ENCODE data around the gene VMP1.
"Not testable (repeated sequence)": the region's sequence is repeated elsewhere in the genome, so short reads cannot be mapped to it uniquely, and the experiment has no call there.

The VMP1 gene

GRCh38 chr17:59830007-59830630, 122.7 kb downstream of the VMP1 start:
- peak in 1 of 2 experiments; percentile 48 for DNase-seq
- TF ChIP-seq GATA1 (IDR thresholded peaks at IDR 0.05; ENCODE audit: low read depth, low read length) = no peak
- no peak for TF ChIP-seq POLR2A (IDR thresholded peaks at IDR 0.05; ENCODE audit: low read length)

- no peak for DNase-seq
- TF ChIP-seq GATA1 (IDR thresholded peaks at IDR 0.05; ENCODE audit: low read depth, low read length) (no peak), POLR2A (IDR thresholded peaks at IDR 0.05; ENCODE audit: low read length) (no peak)
Measured at GRCh38 chr17:59830846-59831486, 123.5 kb downstream of the VMP1 start.

DNA sequence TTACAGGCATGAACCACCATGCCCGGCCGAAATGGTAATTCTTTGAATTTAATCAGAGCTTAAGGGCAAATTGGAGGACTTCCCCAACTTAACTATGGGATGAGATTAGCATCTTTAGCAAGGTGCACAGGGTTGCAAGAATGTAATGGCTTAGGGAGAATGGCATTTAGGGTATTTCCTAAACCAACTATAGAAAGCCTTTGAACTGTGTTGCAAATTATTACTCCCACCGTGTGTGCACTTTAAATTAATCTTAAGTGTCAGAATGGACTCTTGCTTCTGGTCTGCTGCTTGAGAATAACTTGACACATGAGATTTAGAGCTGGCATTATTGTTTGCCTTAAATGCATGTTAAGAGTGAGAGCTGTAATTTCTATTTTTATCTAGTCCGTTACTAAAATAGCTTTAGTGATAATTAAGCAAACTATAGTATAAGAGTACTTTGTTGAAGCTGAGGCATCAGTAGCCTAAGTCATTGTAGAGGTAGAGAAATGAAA, 125.5 kb downstream of the VMP1 start:
- DNase-seq = no peak
- TF ChIP-seq POLR2A (IDR thresholded peaks at IDR 0.05; ENCODE audit: low read length) = no peak
- no peak for TF ChIP-seq GATA1 (IDR thresholded peaks at IDR 0.05; ENCODE audit: low read depth, low read length)

GRCh38 chr17:59837308-59838051, 130.0 kb downstream of the VMP1 start:
- TF ChIP-seq GATA1 (IDR thresholded peaks at IDR 0.05; ENCODE audit: low read depth, low read length) (no peak), POLR2A (IDR thresholded peaks at IDR 0.05; ENCODE audit: low read length) (peak; percentile 99)
- DNase-seq = peak; percentile 95 to 97

- DNase-seq = peak in 1 of 2 experiments; percentile 77
Measured at GRCh38 chr17:59838052-59838916, 130.8 kb downstream of the VMP1 start.

DNA sequence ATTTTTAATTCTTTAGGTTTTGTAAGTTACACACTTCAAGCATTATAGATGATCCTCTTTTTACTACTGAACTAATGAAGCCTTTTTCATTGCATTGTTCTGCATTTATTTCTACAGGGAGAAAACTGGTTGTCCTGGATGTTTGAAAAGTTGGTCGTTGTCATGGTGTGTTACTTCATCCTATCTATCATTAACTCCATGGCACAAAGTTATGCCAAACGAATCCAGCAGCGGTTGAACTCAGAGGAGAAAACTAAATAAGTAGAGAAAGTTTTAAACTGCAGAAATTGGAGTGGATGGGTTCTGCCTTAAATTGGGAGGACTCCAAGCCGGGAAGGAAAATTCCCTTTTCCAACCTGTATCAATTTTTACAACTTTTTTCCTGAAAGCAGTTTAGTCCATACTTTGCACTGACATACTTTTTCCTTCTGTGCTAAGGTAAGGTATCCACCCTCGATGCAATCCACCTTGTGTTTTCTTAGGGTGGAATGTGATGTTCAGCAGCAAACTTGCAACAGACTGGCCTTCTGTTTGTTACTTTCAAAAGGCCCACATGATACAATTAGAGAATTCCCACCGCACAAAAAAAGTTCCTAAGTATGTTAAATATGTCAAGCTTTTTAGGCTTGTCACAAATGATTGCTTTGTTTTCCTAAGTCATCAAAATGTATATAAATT, 132.3 kb downstream of the VMP1 start:
- DNase-seq = no peak
- no peak for TF ChIP-seq GATA1 (IDR thresholded peaks at IDR 0.05; ENCODE audit: low read depth, low read length)
- TF ChIP-seq POLR2A (IDR thresholded peaks at IDR 0.05; ENCODE audit: low read length) = peak; percentile 48

More at GRCh38 chr17:59838052-59838916, 130.8 kb downstream of the VMP1 start:
- TF ChIP-seq POLR2A (IDR thresholded peaks at IDR 0.05; ENCODE audit: low read length) (peak; percentile 86), GATA1 (IDR thresholded peaks at IDR 0.05; ENCODE audit: low read depth, low read length) (no peak)

DNA sequence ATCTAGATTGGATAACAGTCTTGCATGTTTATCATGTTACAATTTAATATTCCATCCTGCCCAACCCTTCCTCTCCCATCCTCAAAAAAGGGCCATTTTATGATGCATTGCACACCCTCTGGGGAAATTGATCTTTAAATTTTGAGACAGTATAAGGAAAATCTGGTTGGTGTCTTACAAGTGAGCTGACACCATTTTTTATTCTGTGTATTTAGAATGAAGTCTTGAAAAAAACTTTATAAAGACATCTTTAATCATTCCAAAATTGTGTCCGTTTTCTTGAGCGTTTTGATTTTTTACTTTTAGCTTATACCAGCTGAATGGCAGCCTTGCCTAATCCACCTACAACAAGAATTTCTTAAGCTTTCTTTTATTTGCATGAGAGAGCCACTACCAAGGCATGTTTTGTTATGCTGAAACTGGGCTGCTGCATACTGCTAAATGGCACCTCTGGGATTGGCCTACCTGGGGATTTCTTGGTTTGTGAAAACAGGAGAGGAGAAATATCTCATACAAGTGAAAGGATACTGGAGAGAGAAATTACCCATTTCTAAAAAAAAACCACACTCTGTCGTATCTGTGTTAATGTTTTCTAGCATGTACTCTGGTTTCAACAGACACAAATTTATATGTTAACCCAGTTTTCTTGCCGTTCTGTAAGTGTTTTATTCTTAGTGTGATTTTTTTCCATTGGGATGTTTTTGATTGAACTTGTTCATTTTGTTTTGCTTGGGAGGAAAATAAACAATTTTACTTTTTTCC, 133.1 kb downstream of the VMP1 start:
- DNase-seq = no peak
- TF ChIP-seq GATA1 (IDR thresholded peaks at IDR 0.05; ENCODE audit: low read depth, low read length) = no peak
- peak; percentile 27 for TF ChIP-seq POLR2A (IDR thresholded peaks at IDR 0.05; ENCODE audit: low read length)

DNA sequence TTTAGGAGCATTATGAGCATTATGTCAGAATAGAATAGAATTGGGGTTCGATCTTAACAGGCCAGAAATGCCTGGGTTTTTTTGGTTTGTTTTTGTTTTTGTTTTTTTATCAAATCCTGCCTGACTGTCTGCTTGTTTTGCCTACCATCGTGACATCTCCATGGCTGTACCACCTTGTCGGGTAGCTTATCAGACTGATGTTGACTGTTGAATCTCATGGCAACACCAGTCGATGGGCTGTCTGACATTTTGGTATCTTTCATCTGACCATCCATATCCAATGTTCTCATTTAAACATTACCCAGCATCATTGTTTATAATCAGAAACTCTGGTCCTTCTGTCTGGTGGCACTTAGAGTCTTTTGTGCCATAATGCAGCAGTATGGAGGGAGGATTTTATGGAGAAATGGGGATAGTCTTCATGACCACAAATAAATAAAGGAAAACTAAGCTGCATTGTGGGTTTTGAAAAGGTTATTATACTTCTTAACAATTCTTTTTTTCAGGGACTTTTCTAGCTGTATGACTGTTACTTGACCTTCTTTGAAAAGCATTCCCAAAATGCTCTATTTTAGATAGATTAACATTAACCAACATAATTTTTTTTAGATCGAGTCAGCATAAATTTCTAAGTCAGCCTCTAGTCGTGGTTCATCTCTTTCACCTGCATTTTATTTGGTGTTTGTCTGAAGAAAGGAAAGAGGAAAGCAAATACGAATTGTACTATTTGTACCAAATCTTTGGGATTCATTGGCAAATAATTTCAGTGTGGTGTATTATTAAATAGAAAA, 133.8 kb downstream of the VMP1 start:
- DNase-seq = peak; percentile 43 to 69
- TF ChIP-seq POLR2A (IDR thresholded peaks at IDR 0.05; ENCODE audit: low read length) = peak; percentile 56

- not testable (repeated sequence) for DNase-seq
Measured at GRCh38 chr17:59841882-59842263, 134.4 kb downstream of the VMP1 start.

GRCh38 chr17:59842901-59843652, 135.6 kb downstream of the VMP1 start:
- peak in 1 of 2 experiments; percentile 44 for DNase-seq
- TF ChIP-seq GATA1 (IDR thresholded peaks at IDR 0.05; ENCODE audit: low read depth, low read length) = no peak
- peak; percentile 88 for TF ChIP-seq POLR2A (IDR thresholded peaks at IDR 0.05; ENCODE audit: low read length)

- TF ChIP-seq POLR2A (IDR thresholded peaks at IDR 0.05; ENCODE audit: low read length) = no peak
- no peak for DNase-seq
Measured at GRCh38 chr17:59844884-59845594, 137.6 kb downstream of the VMP1 start.

Data from erythroblast (primary cell).